ENCODE results near the gene REX1BD.

The REX1BD gene

GRCh38 chr19:18608102-18608804 lies 19.7 kb downstream of the REX1BD start:
- Histone ChIP-seq H3K27ac (no peak overlapping the region), H3K4me3 (peak overlapping the region; percentile 71)
- no peak for TF ChIP-seq CTCF (IDR thresholded peaks at IDR 0.05)
- DNase-seq (ENCODE audit: low spot score), result no peak

- no peak overlapping the region for H3K27ac ChIP-seq
- H3K4me3 ChIP-seq, result no peak overlapping the region
- TF ChIP-seq CTCF (IDR thresholded peaks at IDR 0.05), result no peak
- DNase-seq (ENCODE audit: low spot score), result no peak
Measured at GRCh38 chr19:18608805-18609716, 20.5 kb downstream of the REX1BD start.

- DNase-seq (ENCODE audit: low spot score), result no peak
- no peak for TF ChIP-seq CTCF (IDR thresholded peaks at IDR 0.05)
- H3K27ac ChIP-seq, result no peak overlapping the region
- H3K4me3 ChIP-seq, result no peak overlapping the region
Measured at GRCh38 chr19:18609717-18610051, 21.1 kb downstream of the REX1BD start.

- DNase-seq (ENCODE audit: low spot score), result no peak
- TF ChIP-seq CTCF (IDR thresholded peaks at IDR 0.05), result no peak
- Histone ChIP-seq H3K27ac (no peak overlapping the region), H3K4me3 (no peak overlapping the region)
Measured at GRCh38 chr19:18610245-18610555, 21.6 kb downstream of the REX1BD start.

DNA sequence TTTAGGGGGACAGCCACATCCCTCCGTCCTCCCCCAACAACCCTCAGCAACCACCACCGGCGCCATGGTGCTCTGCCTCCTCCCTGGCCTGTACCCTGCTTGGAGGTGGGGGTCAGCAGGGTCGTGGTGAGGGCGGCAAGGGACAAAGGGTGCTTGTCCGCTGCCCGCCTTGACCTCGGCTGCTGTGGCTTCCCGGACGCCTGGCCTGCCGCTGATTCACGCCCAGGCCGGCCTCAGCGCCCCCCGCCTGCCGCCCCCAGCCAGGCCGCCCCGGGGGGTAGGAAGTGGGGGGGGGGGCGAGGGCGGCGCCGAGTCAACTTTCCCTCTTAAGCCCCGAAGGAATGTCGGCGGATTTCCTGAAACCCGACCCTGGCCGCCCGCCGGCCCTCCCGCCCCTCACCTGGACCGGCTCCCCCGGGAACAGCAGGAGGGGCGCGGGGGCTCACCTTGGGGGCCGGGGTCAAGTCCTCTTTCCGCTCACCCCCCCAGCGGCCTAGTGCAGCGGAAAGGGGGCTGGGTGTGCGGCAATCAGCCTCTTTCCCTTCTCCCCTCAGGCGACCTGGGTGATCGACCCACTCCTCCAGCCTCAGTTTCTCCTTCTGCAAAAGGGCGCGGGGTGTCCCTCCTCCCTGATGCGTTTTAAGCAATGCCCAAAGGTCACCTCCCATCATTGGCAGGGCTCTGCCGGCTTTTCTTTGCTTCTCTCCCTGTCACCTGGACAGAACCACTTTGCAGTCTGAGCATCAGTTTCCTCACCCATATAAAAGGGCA lies 22.1 kb downstream of the REX1BD start:
- Histone ChIP-seq H3K27ac (no peak overlapping the region), H3K4me3 (peak overlapping the region; percentile 83)
- no peak for TF ChIP-seq CTCF (IDR thresholded peaks at IDR 0.05)
- DNase-seq (ENCODE audit: low spot score), result peak; percentile 72

- H3K4me3 ChIP-seq, result peak overlapping the region; percentile 83
- DNase-seq (ENCODE audit: low spot score), result no peak
- no peak overlapping the region for H3K27ac ChIP-seq
- no peak for TF ChIP-seq CTCF (IDR thresholded peaks at IDR 0.05)
Measured at GRCh38 chr19:18611327-18612050, 22.9 kb downstream of the REX1BD start.
